PC-3 (cell line): Measurements from ENCODE around the gene SERPINB12. TPM values are rescaled to one million over a fixed set of nuclear protein-coding genes. Genes with fewer than 3 reads are reported as not detected.

Experiments
- ATAC-seq: fragments of 200-7000 bp; cut with Tn5 transposase; 2 replicates; pipeline ENCODE4 v1.9.1; 2020; ENCODE audit warnings: mild to moderate bottlenecking, moderate library complexity
- BruUV-seq: library from RNA; stranded (reverse); fragments of 400-500 nt; replicated peaks from 2 replicates; lab custom pipeline; 2021; lab: Mats Ljungman, UMichigan
- CTCF ChIA-PET: fragments of 300-600 bp; sonication (Branson Sonifier 250); formaldehyde crosslinking; loops from one replicate; lab custom pipeline; 2022; ENCODE audit warnings: antibody characterized with exemption; lab: Charles Lee
- POLR2A ChIA-PET: fragments of 300-600 bp; sonication (Branson Sonifier 250); formaldehyde crosslinking; loops from one replicate; lab custom pipeline; 2022; ENCODE audit warnings: antibody characterized with exemption; ENCODE audit not compliant: unreplicated experiment; lab: Charles Lee
- DNase-seq: peaks from one replicate; pipeline ENCODE4 v3.0.0-alpha.2; 2015
- H2AFZ ChIP-seq: fragments of 300-600 bp; sonication (generic); 2 replicates; pipeline ENCODE4 v1.6.0; 2016; ENCODE audit warnings: antibody characterized with exemption, low read length
- H3F3A ChIP-seq: fragments of 300-600 bp; sonication (generic); one replicate; pipeline ENCODE4 v1.6.0; 2017; ENCODE audit warnings: antibody characterized with exemption, low read length, control low read depth, mild to moderate bottlenecking; ENCODE audit not compliant: unreplicated experiment
- H3K27ac ChIP-seq: fragments of 300-600 bp; sonication (generic); 2 replicates; pipeline ENCODE4 v1.5.1; 2016; ENCODE audit warnings: mild to moderate bottlenecking, low read length
- H3K27me3 ChIP-seq: fragments of 300-600 bp; sonication (generic); 2 replicates; pipeline ENCODE4 v1.6.1; 2016; ENCODE audit warnings: low read length, mixed read lengths
- H3K36me3 ChIP-seq: fragments of 300-600 bp; sonication (generic); 2 replicates; pipeline ENCODE4 v1.6.1; 2016; ENCODE audit warnings: low read depth, mixed run types, low read length, mixed read lengths
- H3K4me1 ChIP-seq: fragments of 300-600 bp; sonication (generic); 2 replicates; pipeline ENCODE4 v1.5.1; 2016; ENCODE audit warnings: low read length; ENCODE audit not compliant: insufficient read depth
- H3K4me2 ChIP-seq: fragments of 300-600 bp; sonication (generic); 2 replicates; pipeline ENCODE4 v1.6.0; 2016; ENCODE audit warnings: low read length
- H3K4me3 ChIP-seq: fragments of 300-600 bp; sonication (generic); 2 replicates; pipeline ENCODE4 v1.5.1; 2016; ENCODE audit warnings: mild to moderate bottlenecking, low read length, mixed read lengths
- H3K79me2 ChIP-seq: fragments of 300-600 bp; sonication (generic); 2 replicates; pipeline ENCODE4 v1.6.1; 2017; ENCODE audit warnings: low read length, mixed read lengths
- H3K9ac ChIP-seq: fragments of 300-600 bp; sonication (generic); 2 replicates; pipeline ENCODE4 v1.6.0; 2016; ENCODE audit warnings: mild to moderate bottlenecking, low read length
- H3K9me2 ChIP-seq: fragments of 300-600 bp; sonication (generic); replicated peaks from 2 replicates; pipeline ENCODE4 v1.6.1; 2016; ENCODE audit warnings: mixed run types, low read length, mixed read lengths
- H3K9me3 ChIP-seq: fragments of 300-600 bp; sonication (generic); 2 replicates; pipeline ENCODE4 v1.6.1; 2016; ENCODE audit warnings: low read length, mixed read lengths
- H4K20me1 ChIP-seq: fragments of 300-600 bp; sonication (generic); 2 replicates; pipeline ENCODE4 v1.6.1; 2016; ENCODE audit warnings: low read length, mixed read lengths
- CTCF ChIP-seq: fragments of 300-600 bp; sonication (generic); conservative IDR thresholded peaks from 2 replicates; pipeline ENCODE4 v1.5.1; 2017; ENCODE audit warnings: antibody characterized with exemption, low read depth, mild to moderate bottlenecking, low read length
- EZH2 ChIP-seq: fragments of 300-600 bp; sonication (generic); IDR thresholded peaks from one replicate; pipeline ENCODE4 v1.6.1; 2017; ENCODE audit warnings: antibody characterized with exemption, mild to moderate bottlenecking, low read length; ENCODE audit not compliant: unreplicated experiment
- EZH2phosphoT487 ChIP-seq: fragments of 300-600 bp; sonication (generic); IDR thresholded peaks from 2 replicates; pipeline ENCODE4 v1.6.1; 2018; ENCODE audit warnings: mild to moderate bottlenecking, antibody characterized with exemption, low read length, borderline replicate concordance
- intact Hi-C: fragments of 100-400 bp; cut with micrococcal nuclease; formaldehyde crosslinking; loops from 2 replicates; pipeline ENCODE4 v1.9.0; 2023
- total RNA-seq: library from RNA; depleted of rRNA; stranded (reverse); fragments of >200 nt; gene quantifications from 2 replicates; pipeline ENCODE4 v1.2.3, GENCODE V29; 2014

SERPINB12 gene
- total RNA-seq, 1 experiment from 2014 or later = not detected

GRCh38 chr18:63586431-63586830 is 44.3 kb downstream of the SERPINB12 start:
- Histone ChIP-seq H3K4me3 (no peak overlapping the region), H3K79me2 (no peaks in the 10 kb centered on the region), H2AFZ (no peak overlapping the region), H3K27me3 (no peaks in the 10 kb centered on the region), H3K36me3 (no peaks in the 10 kb centered on the region), H3K27ac (no peak overlapping the region), H3K9ac (no peak overlapping the region), H3K9me3 (no peaks in the 10 kb centered on the region), H3F3A (no peaks in the 10 kb centered on the region), H3K4me2 (no peak overlapping the region), H4K20me1 (no peaks in the 10 kb centered on the region), H3K4me1 (peaks cover 5% of the 10 kb centered on the region; the same call in 1 of the 2 replicates), H3K9me2 (no peaks in the 10 kb centered on the region)
- CTCF ChIA-PET = no interaction called here
- BruUV-seq = no TSS peak
- TF ChIP-seq EZH2phosphoT487 = no peak
- no peak for TF ChIP-seq CTCF
- no peak for TF ChIP-seq EZH2
- POLR2A ChIA-PET = no interaction called here
- intact Hi-C loops = no loop called here
- ATAC-seq (no peak), DNase-seq (no peak)

DNA sequence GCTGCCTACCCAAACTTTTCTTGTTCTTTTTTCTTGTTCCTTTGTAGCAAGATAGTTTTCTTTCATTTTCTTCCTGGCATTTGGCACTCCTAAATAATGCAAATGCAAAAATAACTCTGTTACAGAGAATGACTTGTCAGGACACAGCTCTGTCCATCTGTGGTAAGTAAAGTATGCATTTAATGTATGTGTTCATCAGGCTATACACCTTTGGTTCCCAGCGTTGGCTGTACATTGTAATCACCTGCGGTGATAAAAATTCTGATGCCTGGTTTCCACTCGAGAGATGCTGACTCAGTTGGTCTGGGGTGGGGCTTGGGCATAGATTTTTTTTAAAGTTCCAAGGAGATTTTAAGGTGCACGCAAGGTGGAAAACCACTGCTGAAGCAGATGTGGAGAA is 44.8 kb downstream of the SERPINB12 start, which contains the start of gene SERPINB13:
SERPINB13 (plus strand) TSS at position 378 of the 400 bp plus-strand sequence. CDS start 1,325 bp downstream, outside the sequence.
- no peak within 1 kb of the TSS for H3K4me3 ChIP-seq
- no TSS peak for BruUV-seq

More for the DNA sequence above, 44.8 kb downstream of the SERPINB12 start, which contains the start of gene SERPINB13:
- TF ChIP-seq EZH2 = no peak
- no peak for TF ChIP-seq CTCF
- TF ChIP-seq EZH2phosphoT487 = no peak
- Histone ChIP-seq H3K9me2 (no peaks in the 10 kb centered on the region), H3K36me3 (no peaks in the 10 kb centered on the region), H2AFZ (no peak within 1 kb of the TSS), H3K27ac (no peak within 1 kb of the TSS), H3K27me3 (no peaks in the 10 kb centered on the region), H3K9ac (no peak within 1 kb of the TSS), H3K9me3 (no peaks in the 10 kb centered on the region), H3K4me2 (no peak within 1 kb of the TSS), H4K20me1 (no peaks in the 10 kb centered on the region), H3K4me1 (peaks cover 8% of the 10 kb centered on the region), H3K79me2 (no peaks in the 10 kb centered on the region), H3F3A (no peaks in the 10 kb centered on the region)
- ChIA-PET CTCF (no interaction called here), POLR2A (no interaction called here)
- ATAC-seq (no peak), DNase-seq (no peak)
- intact Hi-C loops = no loop called here
